Uterus (tissue), 2 donors: ENCODE measurements around the gene ADORA1.

Experiments used
- CTCF ChIP-seq, 4 experiments: fragments of 200-600 bp in 2 of 4; fragments of 450-650 bp in 2 of 4; sonication (generic) in 2 of 4; IDR thresholded peaks; one replicate each; pipeline ENCODE4 v1.5.1; 2016 to 2019; ENCODE audit warnings: antibody characterized with exemption in 4 of 4, mild to moderate bottlenecking in 2 of 4, moderate library complexity in 1 of 4
- POLR2A ChIP-seq, 2 donors: fragments of 450-650 bp; IDR thresholded peaks; one replicate each; pipeline ENCODE4 v1.6.1; 2016; ENCODE audit warnings: antibody characterized with exemption in 2 of 2, mild to moderate bottlenecking in 1 of 2, moderate library complexity in 1 of 2

- TF ChIP-seq CTCF (IDR thresholded peaks at IDR 0.05), result no peak
- no peak for TF ChIP-seq POLR2A (IDR thresholded peaks at IDR 0.05)
Observed at GRCh38 chr1:203114202-203114601, 13.3 kb upstream of the ADORA1 start.
